Right hindlimb (tissue), 1 donor: ENCODE data around the gene SLC9A9.

Experiments used
- DNase-seq: peaks from one replicate; pipeline ENCODE4 v3.0.0-alpha.2; 2018

Gene SLC9A9

GRCh38 chr3:143634427-143634826 lies 213.8 kb downstream of the SLC9A9 start:
- DNase-seq, result no peak

GRCh38 chr3:143633816-143634215 lies 214.5 kb downstream of the SLC9A9 start:
- DNase-seq, result no peak

GRCh38 chr3:143629726-143630125 lies 218.5 kb downstream of the SLC9A9 start:
- no peak for DNase-seq

- no peak for DNase-seq
These were observed 219.3 kb downstream of the SLC9A9 start for GRCh38 chr3:143628971-143629370.

- no peak for DNase-seq
These were observed 220.9 kb downstream of the SLC9A9 start for GRCh38 chr3:143627336-143627735.

GRCh38 chr3:143619231-143619630 lies 229.0 kb downstream of the SLC9A9 start:
- no peak for DNase-seq

GRCh38 chr3:143617050-143617449 lies 231.2 kb downstream of the SLC9A9 start:
- no peak for DNase-seq

GRCh38 chr3:143613226-143613625 lies 235.0 kb downstream of the SLC9A9 start:
- DNase-seq, result no peak

GRCh38 chr3:143612541-143612940 lies 235.7 kb downstream of the SLC9A9 start:
- DNase-seq, result no peak

- DNase-seq, result no peak
These were observed 239.3 kb downstream of the SLC9A9 start for GRCh38 chr3:143608966-143609365.

GRCh38 chr3:143605233-143605950 lies 242.9 kb downstream of the SLC9A9 start:
- DNase-seq, result no peak

GRCh38 chr3:143604402-143605185 lies 243.7 kb downstream of the SLC9A9 start:
- no peak for DNase-seq

GRCh38 chr3:143603774-143604173 lies 244.5 kb downstream of the SLC9A9 start:
- no peak for DNase-seq

GRCh38 chr3:143601723-143602484 lies 246.4 kb downstream of the SLC9A9 start:
- peak; percentile 48 for DNase-seq

GRCh38 chr3:143600756-143601718 lies 247.2 kb downstream of the SLC9A9 start:
- no peak for DNase-seq

- DNase-seq, result peak; percentile 36
These were observed 250.3 kb downstream of the SLC9A9 start for GRCh38 chr3:143597774-143598652.

- DNase-seq, result no peak
These were observed 251.2 kb downstream of the SLC9A9 start for GRCh38 chr3:143596957-143597642.

GRCh38 chr3:143595456-143596077 lies 252.7 kb downstream of the SLC9A9 start:
- DNase-seq, result no peak

- no peak for DNase-seq
These were observed 254.1 kb downstream of the SLC9A9 start for GRCh38 chr3:143594206-143594605.

- DNase-seq, result no peak
These were observed 257.6 kb downstream of the SLC9A9 start for GRCh38 chr3:143590660-143591059.
